Common myeloid progenitor, CD34-positive (primary cell): ENCODE data around the gene ATP8B4.

Experiments
- CTCF ChIA-PET: fragments of 350-600 bp; sonication (Branson Sonifier 250); formaldehyde crosslinking; loops from one replicate; lab custom pipeline; 2021; ENCODE audit warnings: antibody characterized with exemption; lab: Charles Lee
- POLR2A ChIA-PET: fragments of 350-600 bp; sonication (Branson Sonifier 250); formaldehyde crosslinking; loops from one replicate; lab custom pipeline; 2021; ENCODE audit warnings: antibody characterized with exemption; lab: Charles Lee
- DNase-seq, 3 donors: peaks; one replicate each; pipeline versions ENCODE4 v3.0.0 to v3.0.0-alpha.2; 2013
- H3K27ac ChIP-seq, 2 experiments: 1 replicate in 1 of 2; 2 replicates in 1 of 2; pipeline ENCODE4 v1.7.0; 2013; ENCODE audit warnings: inconsistent platforms in 2 of 2, low read length in 2 of 2, mild to moderate bottlenecking in 2 of 2, low read depth in 1 of 2, moderate library complexity in 1 of 2; ENCODE audit not compliant: severe bottlenecking in 2 of 2, insufficient read depth in 1 of 2, poor library complexity in 1 of 2
- H3K27me3 ChIP-seq, 5 experiments: replicated peaks in 2 of 5; 1 replicate in 3 of 5; 2 replicates in 2 of 5; pipeline versions ENCODE4 v1.6.1 to v1.7.0; 2013; ENCODE audit warnings: low read length in 4 of 5, mild to moderate bottlenecking in 2 of 5, moderate library complexity in 2 of 5, inconsistent platforms in 1 of 5; ENCODE audit not compliant: insufficient read depth in 5 of 5, control insufficient read depth in 4 of 5
- H3K36me3 ChIP-seq, 4 experiments: 1 replicate in 2 of 4; 2 replicates in 2 of 4; pipeline versions ENCODE4 v1.6.1 to v1.7.0; 2013; ENCODE audit warnings: low read length in 3 of 4, control low read depth in 1 of 4, mild to moderate bottlenecking in 1 of 4; ENCODE audit not compliant: control insufficient read depth in 4 of 4, insufficient read depth in 4 of 4
- H3K4me1 ChIP-seq, 4 experiments: 1 replicate in 3 of 4; 2 replicates in 1 of 4; pipeline versions ENCODE4 v1.6.1 to v1.7.1; 2013; ENCODE audit warnings: low read length in 3 of 4, mild to moderate bottlenecking in 3 of 4, control low read depth in 1 of 4, inconsistent platforms in 1 of 4, moderate library complexity in 1 of 4; ENCODE audit not compliant: control insufficient read depth in 4 of 4, insufficient read depth in 4 of 4; ENCODE audit errors: control extremely low read depth in 1 of 4
- H3K4me3 ChIP-seq, 7 experiments: 1 replicate in 4 of 7; 2 replicates in 3 of 7; pipeline versions ENCODE4 v1.5.1 to v1.7.0; 2013; ENCODE audit warnings: mild to moderate bottlenecking in 7 of 7, low read length in 6 of 7, moderate library complexity in 6 of 7, inconsistent platforms in 2 of 7, low read depth in 2 of 7, control low read depth in 1 of 7; ENCODE audit not compliant: insufficient read depth in 4 of 7, control insufficient read depth in 1 of 7; ENCODE audit errors: extremely low read depth in 1 of 7
- H3K9me3 ChIP-seq, 5 experiments: 1 replicate in 4 of 5; 2 replicates in 1 of 5; pipeline versions ENCODE4 v1.6.1 to v1.7.1; 2013; ENCODE audit warnings: low read length in 4 of 5, mild to moderate bottlenecking in 2 of 5, inconsistent platforms in 1 of 5, low read depth in 1 of 5, moderate library complexity in 1 of 5; ENCODE audit not compliant: control insufficient read depth in 4 of 5, insufficient read depth in 2 of 5; ENCODE audit errors: control extremely low read depth in 1 of 5
- WGBS: methylation state at CpG from one replicate; pipeline ENCODE4 v1.1.5; 2013; ENCODE audit not compliant: insufficient coverage; 5-methylcytosine and 5-hydroxymethylcytosine counted together

ATP8B4 gene

GRCh38 chr15:50146632-50147031 is 27.6 kb upstream of the ATP8B4 start:
- Histone ChIP-seq H3K4me3 (no peak overlapping the region), H3K36me3 (no peaks in the 10 kb centered on the region), H3K27ac (no peak overlapping the region), H3K27me3 (no peaks in the 10 kb centered on the region), H3K4me1 (peaks cover 3 to 40% (median 14%) of the 10 kb centered on the region in 4 experiments), H3K9me3 (no peaks in the 10 kb centered on the region)
- POLR2A ChIA-PET, result no interaction called here
- WGBS, result 100% methylated on average over 1 of the region's 2 CpGs
- CTCF ChIA-PET, result interaction anchor here (1.0 to 1.2 kb wide), 2 partner anchors 10 to 144 kb away, joined by 3 read pairs; no protein-coding TSS in a partner anchor
- no peak for DNase-seq

DNA sequence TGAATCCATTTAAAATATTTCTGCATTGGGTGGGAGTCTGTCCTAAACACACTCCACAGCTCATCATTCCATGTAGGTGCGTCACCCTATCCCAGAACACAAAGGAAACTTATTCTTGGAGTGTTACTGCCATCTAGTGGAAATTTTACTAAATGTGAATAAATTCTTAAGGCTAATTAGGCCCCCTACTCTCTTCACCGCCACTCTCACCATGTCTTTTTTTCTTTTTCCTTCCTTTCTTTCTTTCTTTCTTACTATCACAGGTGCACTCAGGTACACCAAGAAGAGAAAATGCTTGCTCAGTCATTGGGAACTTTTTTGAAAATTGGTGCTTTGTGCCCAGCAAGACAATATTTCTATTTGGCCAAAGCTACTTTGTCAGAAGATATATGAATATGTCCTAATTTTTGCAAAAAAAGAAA is 26.4 kb upstream of the ATP8B4 start:
- peaks cover 9 to 47% (median 22%) of the 10 kb centered on the region in 4 experiments for H3K4me1 ChIP-seq
- H3K27me3 ChIP-seq, result no peaks in the 10 kb centered on the region
- POLR2A ChIA-PET, result no interaction called here
- CTCF ChIA-PET, result interaction anchor here (0.6 to 1.6 kb wide), 18 partner anchors 9 to 1809 kb away, joined by 3 to 6 read pairs (median 4); partner anchors contain the start of gene FGF7
- peak; percentile 48 to 65 (median 65) for DNase-seq
- H3K27ac ChIP-seq, result peak overlapping the region in 1 of 2 experiments; percentile 21
- H3K36me3 ChIP-seq, result no peaks in the 10 kb centered on the region
- WGBS, result no CpG with 5 or more reads among the region's 2 CpGs
- no peak overlapping the region for H3K4me3 ChIP-seq
- H3K9me3 ChIP-seq, result no peaks in the 10 kb centered on the region

GRCh38 chr15:50144341-50145120 is 25.5 kb upstream of the ATP8B4 start:
- Histone ChIP-seq H3K27me3 (no peaks in the 10 kb centered on the region), H3K4me3 (no peak overlapping the region), H3K27ac (no peak overlapping the region), H3K36me3 (no peaks in the 10 kb centered on the region), H3K9me3 (no peaks in the 10 kb centered on the region), H3K4me1 (peaks cover 9 to 54% (median 25%) of the 10 kb centered on the region in 4 experiments)
- peak in 1 of 3 donors; percentile 41 for DNase-seq
- ChIA-PET CTCF (interaction anchor here (0.7 to 1.6 kb wide), 15 partner anchors 11 to 1808 kb away, joined by 3 to 6 read pairs (median 4); partner anchors contain the start of gene FGF7), POLR2A (no interaction called here)
- WGBS, result 62% methylated on average over 3 of the region's 6 CpGs

DNA sequence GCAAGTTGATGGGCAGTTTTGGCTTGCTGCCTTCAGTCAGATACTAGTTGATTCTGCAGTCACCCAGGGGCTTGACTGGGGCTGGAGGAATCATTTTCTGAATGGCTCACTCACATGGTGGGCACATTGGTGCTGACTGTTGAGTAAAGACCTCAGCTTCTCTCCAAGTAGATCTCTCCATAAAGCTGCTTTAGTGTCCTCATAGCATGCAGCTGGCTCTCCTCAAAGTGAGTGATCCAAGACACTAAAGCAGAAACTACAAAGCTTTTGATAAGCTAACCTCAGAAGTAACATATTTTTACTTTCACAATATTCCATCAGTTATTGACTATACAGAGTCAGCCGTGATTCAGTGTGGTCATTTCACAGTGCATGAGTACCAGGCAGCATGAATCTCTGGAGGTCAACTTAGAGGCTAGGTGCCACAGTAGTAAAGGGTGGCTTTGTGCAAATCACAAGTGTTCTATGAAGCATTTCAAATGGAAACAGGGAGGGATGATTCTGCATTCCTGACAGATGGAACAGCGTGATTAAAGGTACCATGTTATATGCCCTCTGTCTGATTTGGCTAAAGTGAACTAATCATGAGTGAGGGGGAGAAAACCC is 24.3 kb upstream of the ATP8B4 start:
- CTCF ChIA-PET, result interaction anchor here (0.8 to 1.2 kb wide), 3 partner anchors 15 to 908 kb away, joined by 3 to 4 read pairs (median 4); no protein-coding TSS in a partner anchor
- no peak for DNase-seq
- POLR2A ChIA-PET, result no interaction called here
- Histone ChIP-seq H3K27ac (no peak overlapping the region), H3K36me3 (no peaks in the 10 kb centered on the region), H3K4me1 (peaks cover 9 to 58% (median 25%) of the 10 kb centered on the region in 4 experiments), H3K4me3 (no peak overlapping the region), H3K27me3 (no peaks in the 10 kb centered on the region), H3K9me3 (no peaks in the 10 kb centered on the region)
- 100% methylated on average over 2 of the region's 2 CpGs for WGBS

DNA sequence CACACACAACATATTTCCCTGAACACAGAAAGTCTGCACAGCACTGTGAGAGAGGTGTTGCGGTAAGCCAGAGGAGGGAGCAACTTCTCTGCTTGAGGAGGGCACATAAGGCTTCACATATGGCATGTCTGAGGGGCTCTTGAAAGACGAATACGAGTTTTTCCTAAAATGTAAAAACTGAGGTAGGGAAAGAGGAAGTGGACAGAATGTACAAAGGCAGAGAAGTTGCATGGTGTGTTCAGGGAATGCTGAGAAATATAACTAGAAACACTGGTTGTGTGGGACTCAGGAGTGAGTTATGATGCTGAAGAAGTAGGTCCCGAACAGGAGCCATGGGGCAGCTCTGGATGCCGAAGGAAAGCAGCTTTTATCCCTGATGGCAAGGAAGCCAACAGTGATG is 22.8 kb upstream of the ATP8B4 start:
- Histone ChIP-seq H3K27ac (no peak overlapping the region), H3K4me3 (no peak overlapping the region), H3K36me3 (no peaks in the 10 kb centered on the region), H3K4me1 (peaks cover 9 to 61% (median 24%) of the 10 kb centered on the region in 4 experiments), H3K27me3 (no peaks in the 10 kb centered on the region), H3K9me3 (no peaks in the 10 kb centered on the region)
- ChIA-PET CTCF (interaction anchor here (1.2 to 1.3 kb wide), 2 partner anchors 12 to 84 kb away, joined by 4 read pairs; no protein-coding TSS in a partner anchor), POLR2A (no interaction called here)
- no peak for DNase-seq
- WGBS, result 93% methylated on average over 4 of the region's 5 CpGs

- 15% methylated on average over 2 of the region's 3 CpGs for WGBS
- ChIA-PET POLR2A (no interaction called here), CTCF (interaction anchor here (0.6 to 2.0 kb wide), 6 partner anchors 13 to 170 kb away, joined by 3 to 4 read pairs (median 4); no protein-coding TSS in a partner anchor)
- H3K27ac ChIP-seq, result no peak overlapping the region
- H3K9me3 ChIP-seq, result no peaks in the 10 kb centered on the region
- peaks cover 10 to 61% (median 24%) of the 10 kb centered on the region in 4 experiments for H3K4me1 ChIP-seq
- no peaks in the 10 kb centered on the region for H3K27me3 ChIP-seq
- H3K36me3 ChIP-seq, result no peaks in the 10 kb centered on the region
- peak overlapping the region in 1 of 7 experiments; percentile 8 for H3K4me3 ChIP-seq
- DNase-seq, result peak in 1 of 3 donors; percentile 74
Measured at GRCh38 chr15:50140983-50141382, 21.9 kb upstream of the ATP8B4 start.
